PC-9 (cell line): ENCODE measurements around the gene ASIP.

Source experiments
- EZH2 ChIP-seq: fragments of 200-600 bp; sonication (generic); IDR thresholded peaks from 2 replicates; pipeline ENCODE4 v1.8.0; 2017; ENCODE audit warnings: antibody characterized with exemption, low read depth
- TF ChIP-seq, protein P1 (sequence below): fragments of 200-600 bp; sonication (generic); conservative IDR thresholded peaks from 2 replicates; pipeline ENCODE4 v1.6.1; 2017; ENCODE audit warnings: mixed run types, antibody characterized with exemption, mild to moderate bottlenecking, moderate library complexity

GRCh38 chr20:34243377-34243776 is 2.2 kb downstream of the ASIP start:
- TF ChIP-seq, protein P1, sequence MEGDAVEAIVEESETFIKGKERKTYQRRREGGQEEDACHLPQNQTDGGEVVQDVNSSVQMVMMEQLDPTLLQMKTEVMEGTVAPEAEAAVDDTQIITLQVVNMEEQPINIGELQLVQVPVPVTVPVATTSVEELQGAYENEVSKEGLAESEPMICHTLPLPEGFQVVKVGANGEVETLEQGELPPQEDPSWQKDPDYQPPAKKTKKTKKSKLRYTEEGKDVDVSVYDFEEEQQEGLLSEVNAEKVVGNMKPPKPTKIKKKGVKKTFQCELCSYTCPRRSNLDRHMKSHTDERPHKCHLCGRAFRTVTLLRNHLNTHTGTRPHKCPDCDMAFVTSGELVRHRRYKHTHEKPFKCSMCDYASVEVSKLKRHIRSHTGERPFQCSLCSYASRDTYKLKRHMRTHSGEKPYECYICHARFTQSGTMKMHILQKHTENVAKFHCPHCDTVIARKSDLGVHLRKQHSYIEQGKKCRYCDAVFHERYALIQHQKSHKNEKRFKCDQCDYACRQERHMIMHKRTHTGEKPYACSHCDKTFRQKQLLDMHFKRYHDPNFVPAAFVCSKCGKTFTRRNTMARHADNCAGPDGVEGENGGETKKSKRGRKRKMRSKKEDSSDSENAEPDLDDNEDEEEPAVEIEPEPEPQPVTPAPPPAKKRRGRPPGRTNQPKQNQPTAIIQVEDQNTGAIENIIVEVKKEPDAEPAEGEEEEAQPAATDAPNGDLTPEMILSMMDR: no peak
- no peak for TF ChIP-seq EZH2
